Heart left ventricle (tissue), 16 donors: ENCODE data around the gene SORCS1. TPM values are rescaled to one million over a fixed set of nuclear protein-coding genes. Genes with fewer than 3 reads are reported as not detected.
A peak's percentile ranks its signal among the peaks of the same experiment; 100 is the strongest.

Experiments used
- ATAC-seq, 4 donors: fragments of 200-7000 bp; cut with Tn5 transposase; one replicate each; pipeline ENCODE4 v1.9.1; 2020 to 2022; ENCODE audit warnings: moderate library complexity in 4 of 4, mild to moderate bottlenecking in 3 of 4, moderate number of reproducible peaks in 1 of 4
- DNase-seq, 5 donors: peaks; one replicate each; pipeline ENCODE4 v3.0.0-alpha.2; 2020
- H3K27ac ChIP-seq, 12 donors: fragments of 200-600 bp; sonication (generic) in 4 of 12; one replicate each; pipeline versions ENCODE4 v1.5.0 to v1.8.0; 2016 to 2022; ENCODE audit warnings: mild to moderate bottlenecking in 2 of 12
- H3K27me3 ChIP-seq, 9 donors: fragments of 200-600 bp; sonication (generic) in 2 of 9; one replicate each; pipeline versions ENCODE4 v1.5.1 to v1.8.0; 2016 to 2022; ENCODE audit warnings: mild to moderate bottlenecking in 3 of 9
- H3K36me3 ChIP-seq, 9 donors: fragments of 200-600 bp; sonication (generic) in 2 of 9; one replicate each; pipeline versions ENCODE4 v1.5.0 to v1.8.0; 2018 to 2022; ENCODE audit warnings: mild to moderate bottlenecking in 2 of 9
- H3K4me1 ChIP-seq, 12 donors: fragments of 200-600 bp; sonication (generic) in 4 of 12; one replicate each; pipeline versions ENCODE4 v1.5.0 to v1.8.0; 2016 to 2022; ENCODE audit warnings: mild to moderate bottlenecking in 3 of 12
- H3K4me3 ChIP-seq, 12 donors: fragments of 200-600 bp; sonication (generic) in 4 of 12; one replicate each; pipeline versions ENCODE4 v1.5.0 to v1.8.0; 2017 to 2022; ENCODE audit warnings: mild to moderate bottlenecking in 9 of 12, moderate library complexity in 4 of 12
- H3K9me3 ChIP-seq, 12 donors: fragments of 200-600 bp; sonication (generic) in 4 of 12; one replicate each; pipeline versions ENCODE4 v1.5.0 to v1.8.0; 2016 to 2022; ENCODE audit warnings: mild to moderate bottlenecking in 1 of 12
- POLR2A ChIP-seq, 2 donors: fragments of 450-650 bp; IDR thresholded peaks; one replicate each; pipeline ENCODE4 v1.6.1; 2017; ENCODE audit warnings: antibody characterized with exemption in 2 of 2, mild to moderate bottlenecking in 2 of 2, moderate library complexity in 2 of 2
- WGBS, 4 donors: extraction: QIAGEN DNeasy Blood & Tissue Kit in 2 of 4; methylation state at CpG; one replicate each; pipeline versions ENCODE4 v1.1.5 to v1.1.7; 2013 to 2018; 5-methylcytosine and 5-hydroxymethylcytosine counted together
- intact Hi-C, 10 donors: fragments of 100-400 bp; cut with DNase I; formaldehyde crosslinking; loops; one replicate each; pipeline versions ENCODE4 v1.11.1 to v1.14.2; 2022
- polyA plus RNA-seq, 2 donors: library from polyadenylated mRNA; stranded (reverse); fragments of 200-250 nt; gene quantifications; one replicate each; pipeline ENCODE4 v1.2.3, GENCODE V29; 2013
- total RNA-seq, 9 donors: library from RNA; depleted of rRNA in 2 of 9; stranded (reverse); fragments of >200 nt in 2 of 9; fragmentation: NEBNext Ultra II Directional in 3 of 9; extraction: Animal tissue kit (Norgen Biotek cat#: 25700) in 3 of 9; gene quantifications; one replicate each; pipeline versions ENCODE4 v1.1.0 to v1.2.4, GENCODE V29; 2016 to 2023
- TF ChIP-seq, protein P1 (sequence below), 12 donors: fragments of 200-600 bp; sonication (generic) in 4 of 12; IDR thresholded peaks; one replicate each; pipeline versions ENCODE4 v1.5.0 to v1.8.0; 2018 to 2022; ENCODE audit warnings: antibody characterized with exemption in 12 of 12, mild to moderate bottlenecking in 5 of 12
- donor health status: ischemic (EF 13 %, LVEDD 7.1; RV severe dilation, severe dysfunction).
- donor health status: healthy with polysubstance abuse.
- donor health status: DM: no; HTN: yes; CAD: no.
- donor health status: DM: no; HTN: no; CAD: no.
- donor health status: ischemic (EF 25% LVEDD 6.9; RV normal size, moderate dysfunction).
- donor health status: ischemic (EF 25% LVEDD 5.7; RV mildly dilated, moderate dysfunction).
- donor health status: healthy.
- donor health status: DM: yes; HTN: yes; CAD: no.
- donor health status: ischemic (EF 35%, LVEDD 5.7; RV mildly dilated, moderate dysfunction).
- donor health status: nonischemic (EF 11% LVEDD 7.7; RV severe dilation, severe dysfunction).
- donor health status: DM: yes; HTN: yes; CAD: no.
- donor health status: PGD.
- donor health status: ischemic (EF 29% LVEDD 5.4; RV normal size, mild dysfunction).
- donor health status: nonischemic (EF 23%, LVEDD 6.1; RV moderate dilation, normal function).

Gene SORCS1
- total and polyA plus RNA-seq, 11 donors = 0.23 to 5.7 (median 1.1) TPM

DNA sequence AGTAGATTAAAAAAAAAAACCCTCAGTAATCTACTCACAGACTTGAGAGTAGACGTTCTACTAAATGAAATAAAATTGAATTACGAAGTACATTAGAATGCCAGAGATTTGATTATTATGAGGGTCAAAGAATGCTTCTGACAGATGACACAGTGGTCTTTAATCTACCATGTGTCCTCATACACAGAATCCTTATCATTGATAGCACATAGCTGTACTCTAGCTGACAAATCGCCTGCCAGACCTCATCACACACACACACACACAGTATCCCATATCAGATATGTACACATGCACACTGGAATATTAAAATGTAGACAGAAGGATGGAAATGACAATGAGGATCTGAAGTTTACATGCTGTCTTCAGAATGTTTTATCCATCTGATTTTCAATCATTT is 104.6 kb downstream of the SORCS1 start:
- H3K4me1 ChIP-seq = no peaks in the 10 kb centered on the region
- peaks cover 0 to 2% (median 0%) of the 10 kb centered on the region in 9 donors for H3K27me3 ChIP-seq
- intact Hi-C loops = no loop called here
- TF ChIP-seq, protein P1, sequence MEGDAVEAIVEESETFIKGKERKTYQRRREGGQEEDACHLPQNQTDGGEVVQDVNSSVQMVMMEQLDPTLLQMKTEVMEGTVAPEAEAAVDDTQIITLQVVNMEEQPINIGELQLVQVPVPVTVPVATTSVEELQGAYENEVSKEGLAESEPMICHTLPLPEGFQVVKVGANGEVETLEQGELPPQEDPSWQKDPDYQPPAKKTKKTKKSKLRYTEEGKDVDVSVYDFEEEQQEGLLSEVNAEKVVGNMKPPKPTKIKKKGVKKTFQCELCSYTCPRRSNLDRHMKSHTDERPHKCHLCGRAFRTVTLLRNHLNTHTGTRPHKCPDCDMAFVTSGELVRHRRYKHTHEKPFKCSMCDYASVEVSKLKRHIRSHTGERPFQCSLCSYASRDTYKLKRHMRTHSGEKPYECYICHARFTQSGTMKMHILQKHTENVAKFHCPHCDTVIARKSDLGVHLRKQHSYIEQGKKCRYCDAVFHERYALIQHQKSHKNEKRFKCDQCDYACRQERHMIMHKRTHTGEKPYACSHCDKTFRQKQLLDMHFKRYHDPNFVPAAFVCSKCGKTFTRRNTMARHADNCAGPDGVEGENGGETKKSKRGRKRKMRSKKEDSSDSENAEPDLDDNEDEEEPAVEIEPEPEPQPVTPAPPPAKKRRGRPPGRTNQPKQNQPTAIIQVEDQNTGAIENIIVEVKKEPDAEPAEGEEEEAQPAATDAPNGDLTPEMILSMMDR (IDR thresholded peaks at IDR 0.05) = no peak
- no peak for TF ChIP-seq POLR2A (IDR thresholded peaks at IDR 0.05)
- ATAC-seq (no peak), DNase-seq (no peak)
- H3K4me3 ChIP-seq = no peak overlapping the region
- 63 to 76% (median 69%) methylated on average over 3 of the region's 3 CpGs for WGBS, 4 donors
- H3K36me3 ChIP-seq = no peaks in the 10 kb centered on the region
- H3K9me3 ChIP-seq = no peaks in the 10 kb centered on the region
- no peak overlapping the region for H3K27ac ChIP-seq

DNA sequence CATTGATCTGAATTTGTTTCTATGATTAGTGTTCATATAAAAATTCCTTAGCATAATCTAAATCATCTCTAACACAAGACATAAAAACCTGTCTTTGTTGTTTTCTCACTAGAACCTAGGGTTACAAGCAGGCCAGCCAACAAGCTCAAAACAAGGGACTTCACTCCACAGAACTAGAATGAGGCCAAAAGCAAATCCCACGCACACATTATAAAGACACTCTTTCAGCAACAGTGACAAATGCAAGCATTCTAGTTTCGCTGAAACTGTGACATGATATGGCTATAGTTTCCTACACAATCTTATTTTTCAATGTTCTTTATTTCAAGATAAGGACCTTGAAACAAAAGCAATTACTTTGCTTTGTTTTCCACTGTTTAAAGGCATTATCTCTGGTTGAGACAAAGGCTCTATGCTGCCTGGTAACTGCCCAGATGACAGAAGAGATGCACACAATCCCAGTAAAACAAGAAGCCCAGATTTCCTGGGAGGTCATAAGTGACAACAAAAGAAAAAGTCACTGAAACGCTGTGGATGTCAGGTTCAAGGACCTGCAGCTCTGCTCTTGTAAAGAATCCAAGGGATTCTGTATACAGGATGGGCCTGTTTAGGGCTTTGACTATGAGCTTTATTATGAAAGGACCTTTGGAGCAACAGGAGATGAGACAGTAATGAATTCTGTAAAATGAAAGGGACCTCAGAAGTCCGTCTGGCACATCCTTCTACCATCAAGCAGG is 105.3 kb downstream of the SORCS1 start:
- intact Hi-C loops = no loop called here
- WGBS, 4 donors = 53 to 68% (median 61%) methylated on average over 4 of the region's 4 CpGs
- Histone ChIP-seq H3K9me3 (no peaks in the 10 kb centered on the region), H3K4me3 (no peak overlapping the region), H3K4me1 (no peaks in the 10 kb centered on the region), H3K27me3 (peaks cover 0 to 2% (median 0%) of the 10 kb centered on the region in 9 donors), H3K36me3 (no peaks in the 10 kb centered on the region), H3K27ac (no peak overlapping the region)
- DNase-seq (no peak), ATAC-seq (no peak)
- TF ChIP-seq, protein P1 (IDR thresholded peaks at IDR 0.05) = no peak
- TF ChIP-seq POLR2A (IDR thresholded peaks at IDR 0.05) = no peak

DNA sequence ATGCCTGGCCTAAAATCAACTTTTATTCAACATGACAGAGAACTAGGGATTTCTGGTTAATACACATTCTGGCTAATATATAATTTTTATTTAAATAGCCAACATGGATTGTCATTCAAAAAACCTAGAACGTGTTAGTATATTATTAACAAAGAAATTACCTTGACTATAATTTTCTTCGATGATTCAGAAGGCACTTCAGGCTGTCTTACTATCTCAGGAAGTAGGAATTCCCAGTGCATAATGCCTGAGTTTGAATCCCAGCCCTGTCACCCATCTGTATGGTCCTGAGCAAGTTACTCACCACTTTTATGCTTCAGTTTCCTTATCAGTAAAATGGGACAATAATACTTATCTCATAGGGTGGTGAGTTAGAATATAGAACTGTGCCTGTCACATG is 106.2 kb downstream of the SORCS1 start:
- intact Hi-C loops = no loop called here
- TF ChIP-seq, protein P1 (IDR thresholded peaks at IDR 0.05) = no peak
- no peak for TF ChIP-seq POLR2A (IDR thresholded peaks at IDR 0.05)
- Histone ChIP-seq H3K27me3 (peaks cover 0 to 6% (median 0%) of the 10 kb centered on the region in 9 donors), H3K36me3 (no peaks in the 10 kb centered on the region), H3K4me3 (no peak overlapping the region), H3K9me3 (no peaks in the 10 kb centered on the region), H3K4me1 (no peaks in the 10 kb centered on the region), H3K27ac (no peak overlapping the region)
- no peak for ATAC-seq
- DNase-seq = no peak
- WGBS, 4 donors = 76 to 85% (median 84%) methylated on average over 2 of the region's 2 CpGs

DNA sequence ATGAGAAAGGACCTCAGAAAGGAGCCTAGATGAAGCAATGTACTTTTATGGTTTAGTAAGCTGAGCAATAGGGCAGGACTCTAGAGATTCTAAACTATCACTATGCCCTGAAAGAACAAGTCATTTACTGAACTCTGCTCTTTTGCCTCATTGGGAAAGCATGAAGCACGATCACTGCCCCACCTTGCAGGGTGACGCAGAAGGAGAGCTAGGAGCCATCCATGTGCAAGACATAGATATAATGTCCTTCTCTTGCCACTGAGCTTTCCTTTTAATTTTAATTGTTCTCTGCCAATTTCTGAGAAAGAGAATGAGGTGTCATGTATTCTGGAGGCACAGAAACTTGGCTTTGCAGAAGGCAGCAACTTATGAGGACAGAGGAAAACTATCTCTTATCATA is 108.3 kb downstream of the SORCS1 start:
- Histone ChIP-seq H3K4me3 (no peak overlapping the region), H3K27ac (no peak overlapping the region), H3K27me3 (peaks cover 0 to 6% (median 0%) of the 10 kb centered on the region in 9 donors), H3K9me3 (no peaks in the 10 kb centered on the region), H3K36me3 (no peaks in the 10 kb centered on the region), H3K4me1 (no peaks in the 10 kb centered on the region)
- WGBS, 4 donors = 61 to 87% (median 76%) methylated on average over 2 of the region's 2 CpGs
- intact Hi-C loops = no loop called here
- no peak for TF ChIP-seq POLR2A (IDR thresholded peaks at IDR 0.05)
- TF ChIP-seq, protein P1 (IDR thresholded peaks at IDR 0.05) = no peak
- no peak for DNase-seq
- ATAC-seq = peak in 1 of 4 donors; percentile 24
